Kidney epithelial cell (primary cell): ENCODE results near the gene FRMD1. TPM values are rescaled to one million over a fixed set of nuclear protein-coding genes. Genes with fewer than 3 reads are reported as not detected.

Source experiments
- DNase-seq: peaks from one replicate; pipeline ENCODE4 v3.0.0-alpha.2; 2010; ENCODE audit warnings: low read depth
- H3K27me3 ChIP-seq: 2 replicates; pipeline ENCODE4 v1.6.0; 2011; ENCODE audit warnings: low read length; ENCODE audit not compliant: control insufficient read depth, insufficient read depth
- H3K36me3 ChIP-seq: 2 replicates; pipeline ENCODE4 v1.5.1; 2011; ENCODE audit warnings: low read length; ENCODE audit not compliant: control insufficient read depth, insufficient read depth
- H3K4me3 ChIP-seq: 2 replicates; pipeline ENCODE4 v1.5.1; 2011; ENCODE audit warnings: low read depth, mild to moderate bottlenecking, control low read depth, low read length
- total RNA-seq: library from RNA; depleted of rRNA; stranded (reverse); fragments of >200 nt; gene quantifications from 2 replicates; pipeline ENCODE4 v1.2.3, GENCODE V29; 2015
- TF ChIP-seq, protein P1 (sequence below): IDR thresholded peaks from 2 replicates; pipeline ENCODE4 v1.5.1; 2011; ENCODE audit warnings: mild to moderate bottlenecking, moderate library complexity, low read length, control low read depth, inconsistent platforms; ENCODE audit not compliant: insufficient read depth, poor library complexity, severe bottlenecking

The FRMD1 gene
- total RNA-seq, 1 donor from 2014 or later: not detected

GRCh38 chr6:168060521-168060931 lies 18.5 kb downstream of the FRMD1 start:
- DNase-seq: peak; percentile 16
- Histone ChIP-seq H3K4me3 (no peak overlapping the region), H3K36me3 (no peaks in the 10 kb centered on the region), H3K27me3 (peaks cover 6% of the 10 kb centered on the region)
- TF ChIP-seq, protein P1, sequence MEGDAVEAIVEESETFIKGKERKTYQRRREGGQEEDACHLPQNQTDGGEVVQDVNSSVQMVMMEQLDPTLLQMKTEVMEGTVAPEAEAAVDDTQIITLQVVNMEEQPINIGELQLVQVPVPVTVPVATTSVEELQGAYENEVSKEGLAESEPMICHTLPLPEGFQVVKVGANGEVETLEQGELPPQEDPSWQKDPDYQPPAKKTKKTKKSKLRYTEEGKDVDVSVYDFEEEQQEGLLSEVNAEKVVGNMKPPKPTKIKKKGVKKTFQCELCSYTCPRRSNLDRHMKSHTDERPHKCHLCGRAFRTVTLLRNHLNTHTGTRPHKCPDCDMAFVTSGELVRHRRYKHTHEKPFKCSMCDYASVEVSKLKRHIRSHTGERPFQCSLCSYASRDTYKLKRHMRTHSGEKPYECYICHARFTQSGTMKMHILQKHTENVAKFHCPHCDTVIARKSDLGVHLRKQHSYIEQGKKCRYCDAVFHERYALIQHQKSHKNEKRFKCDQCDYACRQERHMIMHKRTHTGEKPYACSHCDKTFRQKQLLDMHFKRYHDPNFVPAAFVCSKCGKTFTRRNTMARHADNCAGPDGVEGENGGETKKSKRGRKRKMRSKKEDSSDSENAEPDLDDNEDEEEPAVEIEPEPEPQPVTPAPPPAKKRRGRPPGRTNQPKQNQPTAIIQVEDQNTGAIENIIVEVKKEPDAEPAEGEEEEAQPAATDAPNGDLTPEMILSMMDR: peak; percentile 78

GRCh38 chr6:168058691-168059551 lies 20.1 kb downstream of the FRMD1 start:
- Histone ChIP-seq H3K36me3 (no peaks in the 10 kb centered on the region), H3K27me3 (peaks cover 9% of the 10 kb centered on the region), H3K4me3 (no peak overlapping the region)
- no peak for DNase-seq
- TF ChIP-seq, protein P1: no peak

- peaks cover 9% of the 10 kb centered on the region for H3K27me3 ChIP-seq
- H3K36me3 ChIP-seq: no peaks in the 10 kb centered on the region
- TF ChIP-seq, protein P1: no peak
- DNase-seq: no peak
- no peak overlapping the region for H3K4me3 ChIP-seq
Measured at GRCh38 chr6:168057836-168058235, 21.2 kb downstream of the FRMD1 start.

GRCh38 chr6:168056892-168057527 lies 22.0 kb downstream of the FRMD1 start:
- peaks cover 9% of the 10 kb centered on the region for H3K27me3 ChIP-seq
- no peak overlapping the region for H3K4me3 ChIP-seq
- no peak for DNase-seq
- TF ChIP-seq, protein P1: no peak
- H3K36me3 ChIP-seq: no peaks in the 10 kb centered on the region

GRCh38 chr6:168055696-168056489 lies 23.1 kb downstream of the FRMD1 start:
- no peak overlapping the region for H3K4me3 ChIP-seq
- TF ChIP-seq, protein P1: no peak

More at GRCh38 chr6:168055696-168056489, 23.1 kb downstream of the FRMD1 start:
- no peak for DNase-seq
- Histone ChIP-seq H3K27me3 (peaks cover 6% of the 10 kb centered on the region), H3K36me3 (no peaks in the 10 kb centered on the region)
